NCI-H187 treated with DMSO at 0.1 percent for 48 hours (cell line): Measurements from ENCODE around the gene MMD2.

ENCODE experiments used
- DNase-seq: peaks from one replicate; lab custom pipeline; 2025; lab: John Stamatoyannopoulos, UW

Gene MMD2

DNA sequence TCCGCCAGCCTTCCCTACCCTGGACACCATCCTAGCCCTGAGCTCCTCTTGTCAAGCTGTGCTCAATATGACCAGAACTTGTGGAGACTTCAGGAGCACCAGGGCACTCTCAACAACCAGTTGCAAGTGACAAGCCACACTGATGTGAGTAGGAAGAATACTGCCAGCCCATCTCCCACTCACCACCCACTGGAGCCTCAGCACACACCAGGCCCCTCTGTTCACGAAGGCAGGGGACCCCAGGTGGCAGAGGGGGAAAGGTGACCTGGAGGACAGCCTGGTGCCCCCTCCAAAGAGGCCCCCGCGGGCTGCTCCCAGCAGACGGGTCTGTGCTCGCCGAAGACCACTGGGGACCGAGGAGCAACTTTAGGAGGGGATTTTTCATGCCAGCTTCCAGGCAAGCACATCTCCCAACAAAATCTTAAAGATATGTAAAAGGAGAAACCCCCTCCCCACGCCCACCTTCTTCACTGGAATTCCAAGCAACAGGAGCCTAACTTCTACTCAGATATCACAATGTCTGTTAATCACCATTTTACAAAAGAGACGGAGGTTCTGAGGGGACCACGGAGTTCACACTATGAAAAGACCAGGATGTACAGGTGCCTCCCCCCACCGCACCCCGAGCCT is 1.0 kb downstream of the MMD2 start:
- no peak for DNase-seq

DNA sequence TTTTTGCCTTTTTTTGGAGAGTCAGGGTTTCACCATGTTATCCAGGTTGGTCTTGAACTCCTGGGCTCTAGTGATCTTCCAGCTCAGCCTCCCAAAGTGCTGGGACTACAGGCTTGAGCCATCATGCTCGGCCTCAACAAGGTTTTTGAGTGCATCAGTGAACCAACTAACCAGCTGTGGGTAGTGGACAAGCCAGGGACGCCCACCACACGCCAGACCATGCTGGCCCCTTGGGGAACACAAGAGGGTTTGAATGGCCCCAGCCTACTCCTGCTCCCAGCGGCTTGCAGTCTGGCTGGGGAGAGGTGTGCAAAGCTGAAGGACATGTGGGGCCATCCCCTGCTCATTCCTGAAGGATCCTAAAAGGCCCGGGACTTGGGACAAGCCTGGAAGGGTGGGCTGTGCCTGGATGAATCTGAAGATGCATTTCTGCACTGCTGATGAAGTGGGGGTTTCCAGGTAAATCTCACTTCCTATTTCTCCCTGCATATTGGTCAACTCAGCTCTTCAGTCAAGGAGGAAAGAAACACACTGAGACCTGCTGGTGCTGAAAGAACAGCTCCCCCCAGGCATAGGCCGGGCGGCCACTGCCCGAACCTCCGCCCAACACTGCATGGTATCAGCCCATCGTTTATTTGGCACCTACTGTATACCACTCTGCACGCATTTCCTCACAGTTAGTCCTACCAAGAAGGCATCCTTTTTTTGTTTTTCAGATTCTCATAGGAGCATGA is 6.9 kb downstream of the MMD2 start:
- no peak for DNase-seq

DNA sequence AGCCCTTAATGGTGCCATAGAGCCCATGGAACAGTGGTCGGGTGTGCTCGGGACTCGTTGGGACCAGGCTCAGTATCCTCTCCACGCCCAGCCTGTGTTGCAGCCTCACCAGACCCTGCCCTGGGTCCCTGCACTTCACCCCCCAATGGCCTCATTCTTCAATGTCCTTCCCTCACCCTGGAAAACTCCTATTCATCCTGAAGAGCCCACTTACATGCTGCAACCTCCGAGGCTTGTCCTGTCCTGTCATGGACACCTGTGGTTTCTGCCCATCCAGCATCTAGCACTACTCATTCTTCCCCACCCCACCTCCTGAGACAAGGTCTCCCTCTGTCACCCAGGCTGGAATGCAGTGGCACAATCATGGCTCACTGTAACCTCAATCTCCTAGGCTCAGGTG is 7.7 kb downstream of the MMD2 start:
- DNase-seq = no peak

DNA sequence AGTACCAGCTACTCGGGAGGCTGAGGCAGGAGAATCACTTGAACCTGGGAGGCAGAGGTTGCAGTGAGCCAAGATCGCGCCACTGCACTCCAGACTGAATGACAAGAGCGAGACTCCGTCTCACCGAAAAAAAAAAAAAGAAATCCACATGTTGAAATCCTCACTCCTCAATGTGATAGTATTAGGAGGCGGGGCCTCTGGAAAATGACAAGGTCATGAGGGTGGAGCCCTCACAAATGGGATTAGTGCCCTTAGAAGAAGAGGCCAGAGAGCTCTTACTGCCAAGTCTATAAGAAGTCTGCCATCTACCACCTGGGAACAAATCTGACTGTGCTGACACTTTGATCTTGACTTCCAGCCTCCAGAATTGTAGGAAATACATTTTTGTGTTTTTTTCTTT is 10.6 kb downstream of the MMD2 start:
- DNase-seq = no peak

DNA sequence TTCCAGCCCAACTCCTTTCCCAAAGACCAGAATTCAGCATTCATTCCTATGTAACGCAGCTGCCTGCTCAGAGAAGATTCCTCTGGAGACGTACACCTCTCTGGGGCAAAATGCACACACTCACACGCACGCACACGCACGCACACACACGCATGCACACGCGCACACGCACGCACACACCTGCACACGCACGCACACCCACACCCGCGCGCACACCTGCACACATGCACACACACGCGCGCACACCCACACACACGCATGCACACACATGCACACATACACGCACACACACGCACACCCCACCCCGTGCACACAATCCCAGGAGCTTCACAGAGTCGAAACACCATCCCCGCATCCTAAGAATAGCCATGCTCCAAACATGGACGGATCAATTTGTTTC is 13.0 kb downstream of the MMD2 start:
- no peak for DNase-seq

DNA sequence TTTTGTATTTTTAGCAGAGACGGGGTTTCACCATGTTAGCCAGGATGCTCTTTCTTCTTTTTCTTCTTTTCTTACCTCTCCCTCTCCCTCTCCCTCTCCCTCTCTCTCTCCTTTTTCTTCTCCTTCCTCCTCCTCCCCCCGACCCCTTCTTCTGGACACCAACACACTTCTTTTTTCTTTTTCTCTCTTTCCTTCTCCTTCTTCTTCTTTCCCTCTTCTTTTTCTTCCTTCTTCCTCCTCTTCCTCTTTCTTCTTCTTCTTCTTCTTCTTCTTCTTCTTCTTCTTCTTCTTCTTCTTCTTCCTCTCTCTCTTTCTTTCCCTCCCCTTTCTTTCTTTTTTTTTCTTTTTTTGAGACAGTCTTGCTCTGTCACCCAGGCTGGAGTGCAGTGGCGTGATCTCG is 14.0 kb downstream of the MMD2 start:
- no peak for DNase-seq

DNA sequence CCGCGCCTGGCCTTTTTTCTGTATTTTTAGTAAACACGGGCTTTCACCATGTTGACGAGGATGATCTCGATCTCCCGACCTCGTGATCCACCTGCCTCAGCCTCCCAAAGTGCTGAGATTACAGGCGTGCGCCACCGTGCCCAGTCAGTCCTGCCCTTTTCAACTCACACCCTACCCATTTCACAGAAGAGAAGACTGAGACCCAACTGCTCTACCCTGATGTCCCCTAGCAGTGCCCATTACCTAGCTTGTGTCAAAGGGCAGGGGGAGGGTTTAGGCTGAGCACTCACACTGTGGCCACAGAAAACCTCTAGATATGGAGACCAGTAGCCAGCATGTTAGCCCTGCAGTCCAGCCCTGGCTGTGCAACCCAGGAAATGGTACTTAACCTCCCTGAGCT is 15.7 kb downstream of the MMD2 start:
- DNase-seq = no peak

DNA sequence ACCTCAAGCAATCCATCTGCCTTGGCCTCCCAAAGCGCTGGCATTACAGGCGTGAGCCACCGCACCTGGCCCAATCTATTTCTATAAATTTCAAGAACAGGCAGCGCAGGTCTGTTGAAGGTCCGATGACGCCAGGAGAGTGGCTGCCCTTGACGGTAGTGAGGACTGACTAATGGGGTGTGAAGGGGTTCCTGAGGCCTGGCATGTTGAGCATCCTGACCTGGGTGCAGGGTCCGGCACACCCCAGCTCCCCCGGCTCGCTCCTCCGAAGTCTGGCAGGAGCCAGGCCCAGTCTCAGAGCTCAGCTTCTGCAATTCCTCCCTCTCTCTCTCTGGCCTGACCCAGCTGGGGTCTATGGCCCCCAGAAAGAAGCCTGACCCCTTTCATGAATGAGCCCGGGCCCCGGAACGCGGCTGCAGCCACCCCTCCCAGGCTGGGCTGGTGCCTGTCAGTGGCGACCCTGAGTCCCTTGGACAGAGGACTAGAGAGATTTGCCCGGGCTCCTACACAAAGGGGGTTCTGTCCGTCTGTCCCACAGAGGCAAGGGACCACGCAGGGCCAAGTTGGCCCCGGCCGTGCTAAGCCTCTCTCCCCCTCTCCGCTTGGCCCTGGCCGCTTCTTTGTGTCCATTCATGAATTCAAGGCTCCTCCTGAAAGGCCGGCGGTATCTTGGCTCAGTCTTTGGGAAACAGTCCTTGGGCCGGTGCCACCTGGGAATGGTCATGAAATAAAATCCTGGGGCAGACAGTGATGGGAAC is 18.8 kb downstream of the MMD2 start:
- no peak for DNase-seq

DNA sequence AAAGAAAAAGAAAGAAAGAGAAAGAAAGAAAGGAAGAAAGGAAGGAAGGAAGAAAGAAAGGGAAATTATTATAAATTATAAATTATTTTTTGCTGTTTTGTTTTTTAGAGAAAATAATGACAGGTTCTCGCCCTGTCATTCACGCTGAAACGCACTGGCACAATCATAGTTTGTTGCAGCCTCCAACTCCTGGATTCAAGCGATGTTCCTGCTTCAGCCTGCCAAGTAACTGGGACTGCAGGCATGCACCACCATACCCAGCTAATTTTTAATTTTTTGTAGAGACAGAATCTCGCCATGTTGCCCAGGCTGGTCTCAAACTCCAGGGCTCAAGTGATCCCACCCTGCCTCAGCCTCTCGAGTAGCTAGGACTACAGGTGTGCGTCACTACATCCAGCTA is 21.6 kb downstream of the MMD2 start:
- no peak for DNase-seq

DNA sequence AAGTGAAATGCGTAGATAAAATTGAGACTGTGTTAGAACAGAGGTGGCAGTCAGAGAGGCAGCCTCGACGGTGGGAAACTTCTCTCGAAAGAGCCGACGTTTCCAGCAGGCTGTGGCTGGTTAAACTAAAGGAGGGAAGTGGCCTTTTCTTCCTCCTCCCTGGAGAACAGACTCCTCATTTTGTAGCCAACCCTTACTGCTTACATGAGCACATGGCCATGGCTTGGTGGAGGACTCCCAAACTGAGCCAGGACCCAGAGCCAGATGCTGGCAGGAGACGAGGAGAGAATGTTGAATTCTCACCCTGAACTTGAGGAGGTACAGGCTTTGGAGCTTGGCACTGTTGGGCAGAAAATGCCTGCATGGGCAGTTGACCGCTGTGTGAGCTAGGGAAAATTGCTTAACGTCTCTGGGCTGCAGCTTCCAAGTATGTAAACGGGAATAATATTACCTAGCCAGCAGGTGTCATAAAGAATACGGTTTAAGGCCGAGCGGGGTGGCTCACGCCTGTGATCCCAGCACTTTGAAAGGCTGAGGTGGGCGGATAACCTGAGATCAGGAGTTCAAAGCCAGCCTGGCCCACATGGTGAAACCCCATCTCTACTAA is 24.5 kb downstream of the MMD2 start:
- DNase-seq = no peak

DNA sequence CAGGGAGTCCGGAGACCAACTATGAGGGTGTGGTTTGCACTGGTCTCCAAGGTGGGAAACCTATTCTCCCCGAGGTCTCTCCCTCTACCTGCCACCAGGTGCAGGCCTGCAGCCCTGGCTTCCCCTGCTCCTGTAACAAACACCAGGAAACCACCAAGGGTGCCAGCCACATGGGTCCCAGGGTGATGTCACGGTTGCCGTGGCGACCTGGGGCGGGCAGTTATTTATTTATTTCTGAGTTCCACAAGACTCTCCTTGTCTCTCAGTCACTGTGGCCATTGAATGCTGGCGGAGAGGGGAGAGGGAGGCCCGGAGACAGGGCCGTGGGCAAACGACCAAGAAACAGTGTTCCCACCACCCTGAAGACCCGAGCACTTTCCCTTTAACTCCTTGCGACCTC is 27.0 kb downstream of the MMD2 start:
- no peak for DNase-seq

DNA sequence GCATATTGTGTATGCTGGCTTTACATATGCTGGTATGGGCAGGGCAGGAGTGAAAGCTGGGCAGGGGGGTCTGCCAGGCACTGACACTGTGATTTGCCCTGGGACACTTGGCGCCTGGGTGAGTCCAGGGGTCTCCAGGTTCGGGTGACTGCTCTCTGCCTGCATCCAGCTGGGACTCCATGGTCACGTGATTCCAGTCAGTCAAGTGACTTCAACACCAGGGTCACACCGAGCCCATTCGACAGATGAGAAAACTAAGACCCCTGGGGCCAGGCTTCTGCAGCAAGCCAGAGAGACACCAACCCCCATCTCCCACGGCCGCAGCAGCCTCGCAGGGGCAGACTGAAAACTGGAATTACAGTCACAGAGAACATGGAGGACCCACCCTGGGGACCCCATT is 30.0 kb downstream of the MMD2 start:
- DNase-seq = no peak

DNA sequence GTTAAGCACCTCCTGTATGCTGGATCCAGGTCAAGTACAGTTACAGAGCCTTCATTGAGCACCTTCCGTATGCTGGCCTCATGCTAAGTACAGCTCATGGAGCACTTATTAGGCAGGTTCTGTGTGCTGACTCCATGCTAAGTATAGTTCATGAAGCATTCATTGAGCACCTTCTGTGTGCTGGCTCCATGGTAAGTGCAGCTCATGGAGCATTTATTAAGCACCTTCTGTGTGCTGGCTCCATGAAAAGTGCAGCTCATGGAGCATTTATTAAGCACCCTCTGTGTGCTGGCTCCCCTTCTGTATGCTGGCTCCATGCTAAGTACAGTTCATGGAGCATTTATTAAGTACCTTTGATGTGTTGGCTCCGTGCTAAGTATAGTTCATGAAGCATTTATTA is 30.5 kb downstream of the MMD2 start:
- no peak for DNase-seq

DNA sequence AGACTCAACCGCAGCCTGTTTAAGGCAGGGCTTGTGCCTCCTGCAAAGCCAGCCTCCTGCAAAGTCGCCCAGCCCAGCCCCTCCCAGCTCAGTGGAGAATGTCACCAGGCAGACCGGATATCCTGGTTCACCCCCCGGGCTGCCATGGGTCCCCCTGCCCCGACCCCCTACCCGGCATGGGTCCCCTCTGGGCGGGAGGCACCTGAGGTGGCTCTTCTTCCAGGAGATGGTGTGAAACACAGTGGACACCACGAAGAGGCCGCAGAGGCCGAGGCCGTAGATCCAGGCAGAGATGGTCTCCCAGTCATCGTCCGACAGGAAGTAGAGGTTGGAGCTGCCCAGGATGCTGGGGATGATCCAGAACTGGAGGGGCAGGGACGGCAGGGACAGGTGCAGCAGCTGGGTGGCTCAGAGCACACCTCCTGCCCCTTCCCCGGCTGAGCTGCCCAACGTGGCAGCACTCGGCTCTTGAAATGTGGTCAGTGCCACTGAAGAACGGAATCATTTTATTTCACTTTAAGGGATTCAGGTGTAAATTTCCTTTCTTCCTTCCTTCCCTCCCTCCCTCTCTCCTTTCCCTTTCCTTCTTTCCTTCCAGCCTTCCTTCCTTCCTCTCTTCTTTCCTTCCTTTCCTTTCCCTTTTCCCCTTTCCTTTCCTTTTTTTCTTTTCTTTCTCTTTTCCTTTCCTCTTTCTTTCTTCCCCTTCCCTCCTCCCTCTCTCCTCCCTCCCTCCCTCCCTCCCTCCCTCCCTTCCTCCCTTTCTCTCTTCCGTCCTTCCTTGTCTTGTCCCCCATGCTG is 38.8 kb downstream of the MMD2 start:
- DNase-seq = no peak

DNA sequence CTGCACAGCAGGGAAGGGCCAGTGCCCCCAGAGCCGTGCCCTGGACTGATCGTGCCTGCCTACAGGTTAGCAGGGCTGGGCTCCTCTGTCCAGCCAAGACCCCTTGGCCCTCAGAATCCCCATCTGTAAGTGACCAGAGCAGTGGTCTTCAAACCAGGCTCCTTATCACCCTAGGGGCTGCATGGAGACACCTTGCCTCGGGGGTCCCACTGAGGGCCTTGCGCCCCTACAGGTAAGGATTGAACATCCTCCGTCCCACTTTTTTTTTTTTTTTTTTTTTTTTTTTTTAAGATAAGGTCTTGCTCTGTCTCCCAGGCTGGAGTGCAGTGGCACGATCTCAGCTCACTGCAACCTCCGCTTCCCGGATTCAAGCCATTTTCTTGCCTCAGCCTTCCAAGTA is 42.9 kb downstream of the MMD2 start:
- no peak for DNase-seq

DNA sequence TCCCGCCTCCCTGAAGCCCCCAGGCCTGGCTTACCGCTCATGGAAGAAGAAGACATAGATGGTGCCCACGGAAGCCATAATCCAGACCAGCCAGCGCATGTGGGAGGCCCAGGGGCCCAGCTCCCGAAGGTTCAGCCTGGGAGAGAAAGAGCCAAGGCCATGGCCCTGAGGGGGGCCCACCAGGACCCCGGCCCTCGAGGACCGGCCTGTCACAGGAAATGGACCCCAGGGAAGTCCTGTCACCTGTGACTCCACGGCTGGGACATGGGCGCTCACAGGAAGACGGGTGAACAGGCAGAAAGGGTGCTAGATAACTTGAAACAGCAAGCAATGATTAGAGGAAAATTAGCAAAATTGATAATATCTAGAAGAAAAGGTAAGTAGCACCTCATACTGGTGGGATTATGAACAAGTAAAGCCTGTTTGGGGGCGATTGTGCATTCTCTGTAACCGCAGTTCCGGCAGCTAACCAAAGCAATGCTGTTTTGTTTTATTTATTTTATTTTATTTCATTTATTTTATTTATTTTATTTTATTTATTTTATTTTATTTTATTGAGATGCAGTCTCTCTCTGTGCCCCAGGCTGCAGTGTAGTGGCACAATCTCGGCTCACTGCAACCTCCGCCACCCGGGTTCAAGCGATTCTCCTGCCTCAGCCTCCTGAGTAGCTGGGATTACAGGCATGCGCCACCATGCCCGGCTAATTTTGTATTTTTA is 47.7 kb downstream of the MMD2 start:
- DNase-seq = no peak

DNA sequence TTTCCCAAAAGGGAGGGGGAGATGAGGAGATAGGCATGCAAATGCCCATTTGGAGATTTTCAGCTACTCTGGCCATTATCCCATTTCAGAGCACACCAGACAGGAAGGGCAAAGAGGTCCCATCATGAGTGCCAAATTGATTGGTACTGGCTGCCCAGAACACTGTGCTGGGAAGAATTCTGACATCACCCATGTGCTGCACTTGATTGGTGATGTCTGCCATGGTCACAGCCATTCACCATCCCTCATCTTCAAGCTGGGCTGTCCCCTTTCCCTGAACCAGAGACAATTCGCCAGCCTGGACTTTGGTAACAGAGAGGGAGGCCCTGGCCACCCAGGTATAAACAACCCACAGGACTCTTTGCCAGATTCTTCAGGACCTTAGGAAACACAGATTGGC is 52.3 kb downstream of the MMD2 start:
- no peak for DNase-seq

DNA sequence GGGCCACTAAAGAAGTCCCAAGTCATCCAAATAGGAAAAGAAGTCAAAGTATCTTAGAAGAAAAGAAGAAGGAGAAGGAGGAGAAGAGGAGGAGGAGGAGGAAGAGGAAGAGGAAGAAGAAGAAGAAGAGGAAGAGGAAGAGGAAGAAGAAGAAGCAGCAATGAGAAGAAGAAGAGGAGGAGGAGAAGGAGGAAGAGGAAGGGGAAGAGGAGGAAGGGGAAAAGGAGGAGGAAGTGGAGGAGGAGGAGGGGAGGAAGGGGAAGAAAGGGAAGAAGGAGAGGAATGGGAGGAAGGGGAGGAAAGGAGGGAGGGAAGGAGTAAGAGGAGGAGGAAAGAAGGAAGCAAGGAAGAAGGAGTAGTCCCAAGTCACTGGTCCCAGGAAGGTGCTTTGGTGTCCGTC is 53.8 kb downstream of the MMD2 start:
- DNase-seq = no peak

DNA sequence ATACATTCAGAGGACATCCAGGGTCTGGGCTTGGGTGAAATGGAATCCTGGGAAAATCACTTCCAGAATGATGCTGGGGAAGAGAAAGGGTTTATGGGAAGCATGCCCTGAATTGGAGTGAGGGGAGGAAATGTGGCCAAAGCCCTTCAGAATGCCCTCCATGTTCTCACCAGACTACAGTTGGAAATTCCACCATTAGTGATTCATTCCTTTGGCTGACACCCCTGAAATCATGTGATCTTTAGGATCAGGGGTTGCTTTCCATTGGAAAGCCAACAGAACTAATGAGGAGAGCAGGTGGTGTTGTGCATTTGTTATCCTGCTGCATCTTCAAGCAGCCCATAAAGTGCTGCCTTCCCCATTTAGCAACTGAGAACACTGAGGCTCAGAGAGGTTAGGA is 54.6 kb downstream of the MMD2 start:
- DNase-seq = no peak

DNA sequence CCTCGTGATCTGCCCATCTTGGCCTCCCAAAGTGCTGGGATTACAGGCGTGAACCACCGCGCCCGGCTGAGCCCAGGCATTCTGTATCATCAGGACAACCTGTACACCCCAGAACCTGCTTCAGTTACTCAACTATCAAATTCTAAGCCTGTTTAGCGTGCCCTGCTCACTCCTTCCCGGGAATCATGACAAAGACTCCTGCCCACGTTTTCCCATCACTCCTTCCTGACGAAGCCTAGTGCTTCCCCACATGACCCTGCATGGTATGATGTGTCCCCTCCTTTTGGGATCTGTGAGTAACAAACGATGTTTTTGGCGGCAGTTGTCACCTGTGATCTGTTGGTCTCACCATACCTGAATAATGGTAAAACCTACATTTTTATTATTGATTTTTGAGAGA is 63.2 kb downstream of the MMD2 start:
- DNase-seq = no peak

DNA sequence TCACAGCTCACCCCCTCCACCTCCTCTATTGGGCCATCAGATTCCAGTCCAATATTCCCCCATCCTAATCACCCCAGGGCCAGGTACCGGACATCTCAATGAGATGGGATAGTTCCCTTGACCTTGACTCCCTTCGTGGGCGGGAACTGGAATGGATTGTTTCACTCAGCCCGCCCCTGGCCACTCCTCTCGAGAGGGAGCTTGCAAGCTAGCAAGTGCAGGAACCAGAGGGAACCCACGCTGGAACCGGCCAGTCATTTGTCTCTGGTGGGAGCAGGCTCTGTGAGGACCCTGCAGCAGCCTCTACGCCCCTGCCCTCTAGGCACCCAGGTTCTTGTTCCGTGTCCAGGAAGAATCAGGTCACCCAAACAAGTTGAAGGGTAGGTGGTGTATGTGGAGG is 64.5 kb downstream of the MMD2 start:
- DNase-seq = no peak
